Measurements from ENCODE around the gene TPI1.
"Not testable (repeated sequence)": the region's sequence is repeated elsewhere in the genome, so short reads cannot be mapped to it uniquely, and the experiment has no call there.

TPI1 gene

GRCh38 chr12:6871052-6871957, 4.0 kb downstream of the TPI1 start:
- WGBS (ENCODE audit: insufficient coverage) = 74% methylated on average over 10 of the region's 12 CpGs
- no peak for DNase-seq

GRCh38 chr12:6872073-6873048, 5.0 kb downstream of the TPI1 start:
- H3K27ac ChIP-seq (ENCODE audit: insufficient read depth in 1 of 2, low read depth in 1 of 2, low read length in 2 of 2, poor library complexity in 1 of 2, severe bottlenecking in 2 of 2) = peak overlapping the region; percentile 55 to 86
- ChIA-PET CTCF (interaction anchor here (0.6 to 9.4 kb wide), 40 partner anchors 9 to 241 kb away, joined by 3 to 105 read pairs (median 4); partner anchors contain the start of genes C12orf57, CDCA3, ENO2 and LRRC23), POLR2A (interaction anchor here (0.7 to 2.6 kb wide), 8 partner anchors 18 to 236 kb away, joined by 3 to 21 read pairs (median 4); partner anchors contain the start of genes C12orf57, C1RL, RNU7-1 and USP5)
- peak overlapping the region; percentile 76 to 94 (median 79) for H3K4me3 ChIP-seq (ENCODE audit: control insufficient read depth in 1 of 7, extremely low read depth in 1 of 7, insufficient read depth in 4 of 7, low read depth in 2 of 7, low read length in 6 of 7)
- H3K9me3 ChIP-seq (ENCODE audit: control extremely low read depth in 1 of 5, control insufficient read depth in 4 of 5, insufficient read depth in 2 of 5, low read depth in 1 of 5, low read length in 4 of 5) = no peaks in the 10 kb centered on the region
- no peaks in the 10 kb centered on the region for H3K27me3 ChIP-seq (replicated peaks in 2 of 5; ENCODE audit: control insufficient read depth in 4 of 5, insufficient read depth in 5 of 5, low read length in 4 of 5)
- peak; percentile 75 to 84 (median 82) for DNase-seq
- peaks cover 18 to 68% (median 61%) of the 10 kb centered on the region in 4 experiments for H3K4me1 ChIP-seq (ENCODE audit: control extremely low read depth in 1 of 4, control insufficient read depth in 4 of 4, insufficient read depth in 4 of 4, low read length in 3 of 4)
- peaks cover 4 to 29% (median 22%) of the 10 kb centered on the region in 4 experiments for H3K36me3 ChIP-seq (ENCODE audit: control insufficient read depth in 4 of 4, insufficient read depth in 4 of 4, low read length in 3 of 4)
- 2% methylated on average over 37 of the region's 40 CpGs for WGBS (ENCODE audit: insufficient coverage)

More at GRCh38 chr12:6871052-6871957, 4.0 kb downstream of the TPI1 start:
- H3K36me3 ChIP-seq (ENCODE audit: control insufficient read depth in 4 of 4, insufficient read depth in 4 of 4, low read length in 3 of 4) = peaks cover 4 to 32% (median 22%) of the 10 kb centered on the region in 4 experiments
- POLR2A ChIA-PET = interaction anchor here (1.1 kb wide), 1 partner anchor 73 kb away, joined by 3 read pairs; the partner anchor contains the start of genes C12orf57 and RNU7-1
- H3K9me3 ChIP-seq (ENCODE audit: control extremely low read depth in 1 of 5, control insufficient read depth in 4 of 5, insufficient read depth in 2 of 5, low read depth in 1 of 5, low read length in 4 of 5) = no peaks in the 10 kb centered on the region
- peaks cover 18 to 76% (median 70%) of the 10 kb centered on the region in 4 experiments for H3K4me1 ChIP-seq (ENCODE audit: control extremely low read depth in 1 of 4, control insufficient read depth in 4 of 4, insufficient read depth in 4 of 4, low read length in 3 of 4)
- H3K4me3 ChIP-seq (ENCODE audit: control insufficient read depth in 1 of 7, extremely low read depth in 1 of 7, insufficient read depth in 4 of 7, low read depth in 2 of 7, low read length in 6 of 7) = peak overlapping the region in 5 of 7 experiments; percentile 7 to 94 (median 77)
- no peaks in the 10 kb centered on the region for H3K27me3 ChIP-seq (replicated peaks in 2 of 5; ENCODE audit: control insufficient read depth in 4 of 5, insufficient read depth in 5 of 5, low read length in 4 of 5)
- CTCF ChIA-PET = interaction anchor here (0.8 to 9.4 kb wide), 25 partner anchors 10 to 242 kb away, joined by 3 to 105 read pairs (median 8); partner anchors contain the start of genes C12orf57, CDCA3, LRRC23 and MLF2
- H3K27ac ChIP-seq (ENCODE audit: insufficient read depth in 1 of 2, low read depth in 1 of 2, low read length in 2 of 2, poor library complexity in 1 of 2, severe bottlenecking in 2 of 2) = peak overlapping the region in 1 of 2 experiments; percentile 86

- peak; percentile 98 to 99 (median 99) for DNase-seq
- Histone ChIP-seq H3K4me3 (ENCODE audit: control insufficient read depth in 1 of 7, extremely low read depth in 1 of 7, insufficient read depth in 4 of 7, low read depth in 2 of 7, low read length in 6 of 7) (peak within 1 kb of the TSS; percentile 77 to 94 (median 82)), H3K9me3 (ENCODE audit: control extremely low read depth in 1 of 5, control insufficient read depth in 4 of 5, insufficient read depth in 2 of 5, low read depth in 1 of 5, low read length in 4 of 5) (no peaks in the 10 kb centered on the region), H3K36me3 (ENCODE audit: control insufficient read depth in 4 of 4, insufficient read depth in 4 of 4, low read length in 3 of 4) (peaks cover 4 to 29% (median 22%) of the 10 kb centered on the region in 4 experiments), H3K4me1 (ENCODE audit: control extremely low read depth in 1 of 4, control insufficient read depth in 4 of 4, insufficient read depth in 4 of 4, low read length in 3 of 4) (peaks cover 16 to 63% (median 55%) of the 10 kb centered on the region in 4 experiments), H3K27ac (ENCODE audit: insufficient read depth in 1 of 2, low read depth in 1 of 2, low read length in 2 of 2, poor library complexity in 1 of 2, severe bottlenecking in 2 of 2) (peak within 1 kb of the TSS; percentile 55 to 86), H3K27me3 (replicated peaks in 2 of 5; ENCODE audit: control insufficient read depth in 4 of 5, insufficient read depth in 5 of 5, low read length in 4 of 5) (no peaks in the 10 kb centered on the region)
- ChIA-PET CTCF (interaction anchor here (0.7 to 9.4 kb wide), 35 partner anchors 9 to 238 kb away, joined by 3 to 105 read pairs (median 5); partner anchors contain the start of genes C12orf57, CDCA3, LRRC23 and MLF2), POLR2A (interaction anchor here (0.9 to 2.6 kb wide), 6 partner anchors 17 to 235 kb away, joined by 3 to 21 read pairs (median 5); partner anchors contain the start of genes C12orf57, C1RL, RNU7-1 and USP5)
- under 1% methylated on average over 49 of the region's 66 CpGs for WGBS (ENCODE audit: insufficient coverage)
Observed at GRCh38 chr12:6873094-6874014, 6.0 kb downstream of the TPI1 start, which contains the start of gene SPSB2. TSS of gene SPSB2 (minus strand) at chr12:6873303. CDS start at chr12:6872901, 402 bp downstream.

- H3K4me1 ChIP-seq (ENCODE audit: control extremely low read depth in 1 of 4, control insufficient read depth in 4 of 4, insufficient read depth in 4 of 4, low read length in 3 of 4) = peaks cover 10 to 56% (median 49%) of the 10 kb centered on the region in 4 experiments
- CTCF ChIA-PET = interaction anchor here (0.7 to 9.4 kb wide), 10 partner anchors 8 to 237 kb away, joined by 3 to 105 read pairs (median 6); partner anchors contain the start of gene LRRC23
- peak overlapping the region; percentile 20 to 77 for H3K27ac ChIP-seq (ENCODE audit: insufficient read depth in 1 of 2, low read depth in 1 of 2, low read length in 2 of 2, poor library complexity in 1 of 2, severe bottlenecking in 2 of 2)
- H3K9me3 ChIP-seq (ENCODE audit: control extremely low read depth in 1 of 5, control insufficient read depth in 4 of 5, insufficient read depth in 2 of 5, low read depth in 1 of 5, low read length in 4 of 5); DNase-seq; H3K27me3 ChIP-seq (replicated peaks in 2 of 5; ENCODE audit: control insufficient read depth in 4 of 5, insufficient read depth in 5 of 5, low read length in 4 of 5): not testable (repeated sequence)
- H3K36me3 ChIP-seq (ENCODE audit: control insufficient read depth in 4 of 4, insufficient read depth in 4 of 4, low read length in 3 of 4) = peaks cover 4 to 27% (median 21%) of the 10 kb centered on the region in 4 experiments
- WGBS (ENCODE audit: insufficient coverage) = 41% methylated on average over 8 of the region's 9 CpGs
- peak overlapping the region; percentile 50 to 94 (median 80) for H3K4me3 ChIP-seq (ENCODE audit: control insufficient read depth in 1 of 7, extremely low read depth in 1 of 7, insufficient read depth in 4 of 7, low read depth in 2 of 7, low read length in 6 of 7)
- POLR2A ChIA-PET = interaction anchor here (1.2 to 2.6 kb wide), 2 partner anchors 17 to 22 kb away, joined by 4 to 21 read pairs; partner anchors contain the start of gene USP5
Observed at GRCh38 chr12:6874015-6874368, 6.7 kb downstream of the TPI1 start.

- peaks cover 4 to 12% (median 7%) of the 10 kb centered on the region in 4 experiments for H3K4me1 ChIP-seq (ENCODE audit: control extremely low read depth in 1 of 4, control insufficient read depth in 4 of 4, insufficient read depth in 4 of 4, low read length in 3 of 4)
- not testable (repeated sequence) for H3K27me3 ChIP-seq (replicated peaks in 2 of 5; ENCODE audit: control insufficient read depth in 4 of 5, insufficient read depth in 5 of 5, low read length in 4 of 5); DNase-seq; H3K4me3 ChIP-seq (ENCODE audit: control insufficient read depth in 1 of 7, extremely low read depth in 1 of 7, insufficient read depth in 4 of 7, low read depth in 2 of 7, low read length in 6 of 7); H3K9me3 ChIP-seq (ENCODE audit: control extremely low read depth in 1 of 5, control insufficient read depth in 4 of 5, insufficient read depth in 2 of 5, low read depth in 1 of 5, low read length in 4 of 5); H3K27ac ChIP-seq (ENCODE audit: insufficient read depth in 1 of 2, low read depth in 1 of 2, low read length in 2 of 2, poor library complexity in 1 of 2, severe bottlenecking in 2 of 2)
- peaks cover 2 to 17% (median 12%) of the 10 kb centered on the region in 4 experiments for H3K36me3 ChIP-seq (ENCODE audit: control insufficient read depth in 4 of 4, insufficient read depth in 4 of 4, low read length in 3 of 4)
- ChIA-PET POLR2A (interaction anchor here (0.7 kb wide), 1 partner anchor 64 kb away, joined by 7 read pairs; the partner anchor contains the start of gene RNU7-1), CTCF (interaction anchor here (0.7 to 0.8 kb wide), 3 partner anchors 10 to 644 kb away, joined by 3 to 4 read pairs (median 3); no protein-coding TSS in a partner anchor)
- 100% methylated on average over 7 of the region's 11 CpGs for WGBS (ENCODE audit: insufficient coverage)
Observed at GRCh38 chr12:6879824-6880223, 12.5 kb downstream of the TPI1 start.

Measured in common myeloid progenitor, CD34-positive (primary cell).